BJ (cell line): ENCODE measurements around the gene CEP152. TPM values are rescaled to one million over a fixed set of nuclear protein-coding genes. Genes with fewer than 3 reads are reported as not detected.
"Not testable (repeated sequence)": the region's sequence is repeated elsewhere in the genome, so short reads cannot be mapped to it uniquely, and the experiment has no call there.

Experiments used
- CTCF ChIA-PET: fragments of 350-600 bp; formaldehyde crosslinking; extraction: SDS; loops from one replicate; lab custom pipeline; 2021; ENCODE audit warnings: antibody characterized with exemption, inconsistent platforms; lab: Yijun Ruan, JAX
- POLR2A ChIA-PET: fragments of 300-600 bp; sonication (Branson Sonifier 250); formaldehyde crosslinking; extraction: SDS; loops from one replicate; lab custom pipeline; 2021; ENCODE audit warnings: antibody characterized with exemption; lab: Charles Lee
- DNase-seq: peaks from one replicate; pipeline ENCODE4 v3.0.0-alpha.2; 2011; ENCODE audit warnings: low read depth
- H3K27me3 ChIP-seq: 2 replicates; pipeline ENCODE4 v1.6.0; 2011; ENCODE audit warnings: low read length; ENCODE audit not compliant: control insufficient read depth, insufficient read depth
- H3K36me3 ChIP-seq: 2 replicates; pipeline ENCODE4 v1.5.1; 2011; ENCODE audit warnings: low read length; ENCODE audit not compliant: control insufficient read depth, insufficient read depth
- H3K4me3 ChIP-seq: 2 replicates; pipeline ENCODE4 v1.5.1; 2011; ENCODE audit warnings: low read depth, mild to moderate bottlenecking, control low read depth, low read length
- CTCF ChIP-seq: IDR thresholded peaks from 2 replicates; pipeline ENCODE4 v1.5.1; 2011; ENCODE audit warnings: low read depth, mild to moderate bottlenecking, control low read depth, inconsistent platforms, low read length, moderate library complexity; ENCODE audit not compliant: insufficient read depth
- polyA plus RNA-seq: library from polyadenylated mRNA; depleted of rRNA; stranded (reverse); fragments of >200 nt; gene quantifications from 2 replicates; pipeline ENCODE4 v1.2.3, GENCODE V29; 2011

The CEP152 gene
- polyA plus RNA-seq, 1 experiment = 0.77 TPM

GRCh38 chr15:48796521-48796920 lies 14.3 kb downstream of the CEP152 start:
- Histone ChIP-seq H3K4me3 (no peak overlapping the region), H3K27me3 (no peaks in the 10 kb centered on the region), H3K36me3 (no peaks in the 10 kb centered on the region)
- ChIA-PET CTCF (interaction anchor here (0.6 kb wide), 1 partner anchor 52 kb away, joined by 3 read pairs; no protein-coding TSS in a partner anchor), POLR2A (interaction anchor here (0.5 to 0.8 kb wide), 2 partner anchors 78 to 1338 kb away, joined by 3 to 4 read pairs; no protein-coding TSS in a partner anchor)
- TF ChIP-seq CTCF = no peak
- DNase-seq = no peak

DNA sequence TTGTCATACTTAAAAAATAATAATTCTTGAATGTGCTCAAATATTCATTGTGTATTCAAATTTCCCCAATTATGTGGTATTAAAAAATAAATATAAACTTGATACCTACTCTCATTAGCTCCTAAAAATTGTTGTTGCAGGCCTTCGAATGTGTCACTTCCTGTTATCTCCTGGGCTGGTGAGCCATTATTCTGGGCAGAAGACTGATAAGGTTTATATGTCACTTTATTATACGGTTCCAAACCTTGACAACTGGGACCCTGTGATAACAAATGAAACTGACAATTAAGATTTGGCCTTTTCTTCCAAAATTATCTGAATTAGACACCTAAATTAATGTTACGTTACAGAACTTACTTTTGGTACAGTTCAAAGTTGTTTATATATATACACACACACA lies 15.0 kb downstream of the CEP152 start:
- DNase-seq = no peak
- POLR2A ChIA-PET = no interaction called here
- no peak for TF ChIP-seq CTCF
- Histone ChIP-seq H3K4me3 (no peak overlapping the region), H3K27me3 (no peaks in the 10 kb centered on the region), H3K36me3 (no peaks in the 10 kb centered on the region)
- CTCF ChIA-PET = no interaction called here

- CTCF ChIA-PET = interaction anchor here (0.6 kb wide), 1 partner anchor 139 kb away, joined by 3 read pairs; no protein-coding TSS in a partner anchor
- DNase-seq = no peak
- POLR2A ChIA-PET = interaction anchor here (0.7 kb wide), 1 partner anchor 458 kb away, joined by 3 read pairs; no protein-coding TSS in a partner anchor
- Histone ChIP-seq H3K4me3 (no peak overlapping the region), H3K36me3 (no peaks in the 10 kb centered on the region), H3K27me3 (no peaks in the 10 kb centered on the region)
- no peak for TF ChIP-seq CTCF
These were observed 16.2 kb downstream of the CEP152 start for GRCh38 chr15:48794697-48795134.

GRCh38 chr15:48792408-48792807 lies 18.5 kb downstream of the CEP152 start:
- POLR2A ChIA-PET = no interaction called here
- no peak overlapping the region for H3K4me3 ChIP-seq
- DNase-seq = no peak
- CTCF ChIA-PET = no interaction called here
- H3K27me3 ChIP-seq = no peaks in the 10 kb centered on the region
- no peaks in the 10 kb centered on the region; the same call in 1 of the 2 replicates for H3K36me3 ChIP-seq
- TF ChIP-seq CTCF = no peak

DNA sequence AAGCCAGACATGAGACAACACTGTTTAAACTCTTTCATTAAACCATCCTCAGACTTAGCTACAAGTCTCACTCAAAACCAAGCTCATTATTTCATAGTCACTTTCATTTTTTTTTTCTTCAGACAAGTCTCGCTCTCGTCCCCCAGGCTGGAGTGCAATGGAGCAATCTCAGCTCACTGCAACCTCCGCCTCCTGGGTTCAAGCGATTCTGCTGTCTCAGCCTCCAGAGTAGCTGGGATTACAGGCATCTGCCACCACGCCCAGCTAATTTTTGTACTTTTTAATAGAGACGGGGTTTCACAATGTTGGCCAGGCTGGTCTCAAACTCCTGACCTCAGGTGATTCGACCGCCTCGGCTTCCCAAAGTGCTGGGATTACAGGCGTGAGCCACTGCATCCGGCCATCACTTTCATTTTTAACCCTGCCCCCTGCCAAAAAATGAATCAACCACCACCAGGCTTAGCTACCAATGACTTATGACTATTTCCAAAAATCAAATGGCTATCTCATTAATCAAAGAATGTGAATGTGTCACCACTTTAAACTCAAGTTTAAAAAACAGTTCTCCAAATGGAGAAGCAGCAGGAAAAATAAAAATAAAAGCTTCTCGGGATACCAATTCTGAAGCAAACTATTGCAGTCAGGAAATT lies 20.3 kb downstream of the CEP152 start:
- not testable (repeated sequence) for H3K36me3 ChIP-seq, DNase-seq, H3K27me3 ChIP-seq, H3K4me3 ChIP-seq
- POLR2A ChIA-PET = interaction anchor here (0.6 kb wide), 1 partner anchor 444 kb away, joined by 6 read pairs; no protein-coding TSS in a partner anchor
- CTCF ChIA-PET = interaction anchor here (3.1 kb wide), 1 partner anchor 11 kb away, joined by 15 read pairs; no protein-coding TSS in a partner anchor
